T-helper 1 cell treated with Interleukin-12 subunit alpha and Interleukin-12 subunit beta and Interleukin-4 antibody, amounts not matched to agents 30 ng/mL and 1 ng/mL, for 36 hours (primary cell): Measurements from ENCODE around the gene CYTH2. TPM values are rescaled to one million over a fixed set of nuclear protein-coding genes. Genes with fewer than 3 reads are reported as not detected.
"Not testable (repeated sequence)": the region's sequence is repeated elsewhere in the genome, so short reads cannot be mapped to it uniquely, and the experiment has no call there.

Experiments
- intact Hi-C: fragments of 100-400 bp; cut with micrococcal nuclease; formaldehyde crosslinking; loops from one replicate; pipeline ENCODE4 v1.15.1; 2024
- total RNA-seq: library from RNA; stranded (reverse); gene quantifications from 2 replicates; pipeline ENCODE4 v1.2.3, GENCODE V29; 2022

CYTH2 gene
- total RNA-seq, 1 donor from 2014 or later, result 49.0 TPM

DNA sequence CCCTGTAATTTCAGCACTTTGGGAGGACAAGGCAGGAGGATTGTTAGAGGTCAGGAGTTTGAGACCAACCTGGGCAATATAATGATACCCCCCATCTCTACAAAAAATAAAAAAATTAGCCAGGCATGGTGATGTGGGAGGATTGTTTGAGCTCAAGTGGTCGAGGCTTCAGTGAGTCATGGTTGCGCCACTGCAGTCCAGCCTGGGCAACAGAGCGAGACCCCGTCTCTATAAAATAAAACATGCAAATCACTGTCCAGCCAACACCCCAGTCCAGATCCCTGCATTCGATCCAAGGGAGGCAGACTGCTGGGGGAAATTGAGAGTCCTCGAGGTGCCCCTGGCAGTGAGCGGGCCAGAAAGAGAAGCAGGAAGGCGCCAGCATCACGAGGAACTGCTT, 7.0 kb downstream of the CYTH2 start:
- intact Hi-C loops, result no loop called here

DNA sequence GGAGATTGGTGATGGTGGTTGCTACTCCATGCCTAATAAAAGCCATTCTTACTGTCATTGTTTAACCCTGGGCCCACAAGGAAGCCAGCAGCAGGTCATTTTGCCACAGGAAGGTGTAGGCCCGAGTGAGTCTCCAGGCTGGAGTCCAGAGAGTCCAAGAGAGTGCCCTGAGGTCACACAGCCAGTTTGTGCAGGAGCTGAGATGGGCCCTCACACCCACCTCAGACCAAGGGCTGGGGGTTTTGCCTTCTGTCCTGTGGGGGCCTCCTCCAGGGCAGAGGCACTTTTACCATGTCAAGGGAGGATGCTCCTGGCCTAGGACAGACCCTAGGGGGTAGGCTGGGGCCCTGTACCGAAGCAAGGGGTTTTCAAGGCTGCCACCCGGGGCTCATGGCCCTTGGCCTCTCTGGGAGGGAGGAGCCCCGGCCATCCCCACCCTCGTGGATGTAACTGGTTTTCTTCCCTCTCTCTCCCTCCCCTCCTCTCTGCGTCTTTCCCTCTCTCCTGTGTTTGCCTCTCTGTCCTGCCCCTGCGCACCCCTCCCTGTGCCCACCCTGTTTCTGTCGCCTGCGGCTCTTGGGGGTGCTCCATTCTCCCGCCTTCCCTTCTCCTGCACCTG, 8.0 kb downstream of the CYTH2 start:
- intact Hi-C loops, result no loop called here

DNA sequence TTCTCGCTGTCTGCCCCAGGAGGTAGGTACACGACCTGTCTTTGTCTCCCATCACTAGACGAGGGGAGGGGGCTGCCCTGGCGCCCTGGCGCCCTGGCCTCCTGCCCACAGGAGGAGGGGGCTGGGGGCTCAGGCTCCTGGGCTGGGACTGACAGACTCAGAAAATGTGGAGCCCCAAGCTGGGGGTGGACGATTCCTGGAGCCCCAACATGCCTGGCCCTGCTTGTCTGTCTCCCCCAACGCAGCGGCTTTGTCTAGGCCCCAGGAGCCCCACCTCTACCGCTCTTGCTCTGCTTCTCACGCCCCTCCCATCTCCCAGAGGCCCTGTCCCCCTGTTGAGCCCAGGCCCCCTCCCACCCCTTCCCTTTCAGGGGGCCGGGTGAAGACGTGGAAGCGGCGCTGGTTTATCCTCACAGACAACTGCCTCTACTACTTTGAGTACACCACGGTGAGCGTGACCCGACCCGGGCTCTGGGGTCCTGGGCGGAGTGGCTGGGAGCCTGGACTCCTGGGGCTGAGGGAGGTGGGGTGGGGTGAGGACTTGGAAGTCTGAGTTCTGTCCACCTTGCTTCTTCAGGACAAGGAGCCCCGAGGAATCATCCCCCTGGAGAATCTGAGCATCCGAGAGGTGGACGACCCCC, 8.6 kb downstream of the CYTH2 start:
- intact Hi-C loops, result no loop called here

DNA sequence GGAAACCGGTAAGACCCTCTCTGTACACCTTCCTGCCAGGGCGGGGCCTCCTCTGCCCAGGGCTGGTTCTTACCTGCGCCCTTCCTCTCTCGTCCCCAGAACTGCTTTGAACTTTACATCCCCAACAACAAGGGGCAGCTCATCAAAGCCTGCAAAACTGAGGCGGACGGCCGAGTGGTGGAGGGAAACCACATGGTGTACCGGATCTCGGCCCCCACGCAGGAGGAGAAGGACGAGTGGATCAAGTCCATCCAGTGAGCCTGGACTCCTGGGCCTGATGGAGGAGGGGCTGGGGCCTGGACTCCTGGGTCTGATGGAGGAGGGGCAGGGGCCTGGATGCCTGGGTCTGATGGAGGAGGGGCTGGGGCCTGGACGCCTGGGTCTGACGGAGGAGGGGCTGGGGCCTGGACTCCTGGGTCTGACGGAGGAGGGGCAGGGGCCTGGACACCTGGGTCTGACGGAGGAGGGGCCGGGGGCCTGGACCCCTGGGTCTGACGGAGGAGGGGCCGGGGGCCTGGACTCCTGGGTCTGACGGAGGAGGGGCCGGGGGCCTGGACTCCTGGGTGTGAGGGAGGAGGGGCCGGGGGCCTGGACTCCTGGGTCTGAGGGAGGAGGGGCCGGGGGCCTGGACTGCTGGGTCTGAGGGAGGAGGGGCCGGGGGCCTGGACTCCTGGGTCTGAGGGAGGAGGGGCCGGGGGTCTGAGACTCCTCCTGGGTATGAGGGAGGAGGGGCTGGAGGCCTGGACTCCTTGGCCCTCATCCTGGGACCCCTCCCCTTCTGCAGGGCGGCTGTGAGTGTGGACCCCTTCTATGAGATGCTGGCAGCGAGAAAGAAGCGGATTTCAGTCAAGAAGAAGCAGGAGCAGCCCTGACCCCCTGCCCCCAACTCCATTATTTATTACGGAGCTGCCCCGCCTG, 9.4 kb downstream of the CYTH2 start:
- intact Hi-C loops, result no loop called here

DNA sequence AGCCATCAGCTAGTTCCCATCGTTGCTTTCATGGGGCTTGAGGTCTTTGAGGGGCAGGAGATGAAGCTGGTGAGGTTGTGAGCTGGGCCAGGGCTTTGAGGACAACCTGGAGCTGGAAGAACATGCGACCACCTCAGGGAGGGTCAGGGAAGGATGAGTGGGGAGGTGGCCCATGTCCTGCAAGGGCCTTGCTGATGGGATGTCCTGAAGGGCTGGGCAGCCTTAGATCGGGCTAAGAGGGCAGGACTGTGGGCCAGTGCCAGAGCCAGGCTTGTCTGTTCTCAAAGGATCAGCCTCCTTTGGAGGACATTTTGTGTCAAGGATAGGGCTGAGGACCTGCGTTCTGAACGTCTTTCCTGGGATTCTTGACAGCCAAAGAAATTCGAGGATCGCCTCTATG, 10.5 kb downstream of the CYTH2 start:
- intact Hi-C loops, result loop anchor here (1.0 kb wide), 1 partner anchor 10 kb away; the partner anchor contains the start of gene CYTH2

DNA sequence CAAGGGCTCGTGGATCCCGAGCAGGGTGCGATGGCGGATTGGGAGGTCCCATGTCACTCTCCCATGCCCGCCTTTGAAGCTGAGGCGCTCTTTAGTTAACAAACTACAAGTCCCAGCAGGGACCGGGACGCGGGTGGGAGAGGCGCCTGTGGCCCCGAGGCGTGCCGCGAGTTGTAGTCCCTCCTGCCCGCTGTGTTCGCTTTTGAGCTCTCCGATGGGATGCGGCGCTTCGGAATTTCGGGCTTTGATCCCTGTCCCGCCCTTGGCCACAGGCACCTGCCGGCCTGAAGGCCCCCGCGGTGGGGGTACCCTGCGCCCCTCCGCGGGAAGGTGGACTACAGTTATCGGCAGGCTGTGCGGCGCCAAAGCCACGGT, 11.0 kb downstream of the CYTH2 start:
- intact Hi-C loops, result loop anchor here (1.0 kb wide), 1 partner anchor 11 kb away; the partner anchor contains the start of gene CYTH2

DNA sequence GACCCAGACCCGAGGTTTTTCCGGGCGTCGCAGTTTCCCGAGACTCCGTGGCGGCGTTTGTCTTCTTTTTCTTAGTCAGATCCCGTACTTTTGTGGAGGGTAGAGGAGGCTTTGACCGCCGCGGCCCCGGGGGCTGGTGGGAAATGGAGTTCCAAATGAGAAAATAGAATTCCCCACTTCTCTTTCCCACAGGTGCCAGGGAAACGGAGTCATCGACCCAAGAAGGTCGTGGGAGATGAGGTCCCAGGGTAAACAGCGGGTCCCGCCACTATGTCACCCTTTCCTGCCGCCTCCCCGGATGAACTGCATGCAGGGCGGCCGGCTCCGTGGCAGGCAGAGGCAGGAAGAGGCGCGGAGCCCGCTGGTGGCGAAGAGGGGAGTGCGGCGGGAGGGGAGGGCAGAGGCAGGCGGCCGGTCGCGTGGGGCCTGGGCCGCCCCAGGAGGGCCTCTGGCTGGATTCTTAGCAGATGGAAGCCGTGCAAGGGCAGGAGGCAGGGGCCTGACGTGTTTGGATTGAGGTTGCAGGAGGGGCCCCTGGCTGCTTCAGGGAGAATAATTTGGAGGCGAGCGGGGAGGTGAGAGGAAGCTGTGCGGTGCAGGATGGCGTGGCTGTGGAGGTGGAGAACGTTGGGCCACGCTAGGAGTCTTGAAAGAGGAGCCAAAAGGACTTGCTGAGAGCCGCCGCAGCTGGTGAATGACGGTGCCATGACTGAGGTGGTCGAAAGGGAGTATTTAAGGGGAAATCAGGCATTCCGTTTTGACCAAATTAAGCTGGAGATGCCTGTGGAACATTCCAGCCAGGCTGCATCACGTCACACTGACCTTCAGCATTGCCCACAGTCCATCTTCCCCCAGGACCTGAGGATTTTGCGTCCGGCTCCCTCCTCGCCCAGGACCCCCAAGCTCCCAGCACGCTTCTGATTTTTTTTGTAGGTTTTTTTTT, 11.7 kb downstream of the CYTH2 start:
- intact Hi-C loops, result loop anchor here (1.0 kb wide), 1 partner anchor 12 kb away; the partner anchor contains the start of gene CYTH2

DNA sequence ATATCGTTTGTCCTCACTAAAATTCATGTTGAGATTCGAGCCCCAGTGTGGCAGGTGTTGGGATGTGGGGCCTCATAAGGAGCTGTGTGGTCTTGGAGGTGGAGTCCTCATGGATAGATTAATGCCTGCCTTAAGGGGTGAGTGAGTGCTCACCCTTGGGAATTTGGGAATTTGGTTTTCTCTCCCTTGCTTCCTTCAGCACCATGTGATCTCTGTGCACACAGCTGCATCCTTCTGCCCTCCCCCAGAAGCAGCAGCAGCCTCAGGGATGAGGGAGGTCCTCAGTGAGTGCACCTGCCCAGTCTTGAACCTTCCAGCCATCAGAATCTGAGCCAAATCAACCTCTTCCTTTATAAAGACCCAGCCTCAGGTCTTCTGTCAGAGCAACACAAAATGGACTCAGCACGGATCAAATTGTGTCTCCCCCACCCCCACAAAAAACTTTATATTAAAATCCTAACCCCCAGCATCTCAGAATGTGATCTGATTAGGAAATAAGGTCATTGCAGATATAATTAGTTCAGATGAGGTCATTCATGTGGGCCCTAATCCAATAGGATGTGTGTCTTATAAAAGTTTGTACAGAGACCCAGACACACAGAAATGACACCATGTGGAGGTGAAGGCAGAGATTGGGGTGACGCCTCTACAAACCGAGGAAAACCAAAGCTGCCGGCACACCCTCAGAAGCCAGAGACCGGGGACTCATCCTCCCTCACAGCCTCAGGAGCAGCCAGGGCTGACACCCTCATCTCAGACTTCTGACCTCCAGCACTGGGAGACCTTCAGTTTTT, 12.9 kb downstream of the CYTH2 start:
- intact Hi-C loops, result no loop called here

DNA sequence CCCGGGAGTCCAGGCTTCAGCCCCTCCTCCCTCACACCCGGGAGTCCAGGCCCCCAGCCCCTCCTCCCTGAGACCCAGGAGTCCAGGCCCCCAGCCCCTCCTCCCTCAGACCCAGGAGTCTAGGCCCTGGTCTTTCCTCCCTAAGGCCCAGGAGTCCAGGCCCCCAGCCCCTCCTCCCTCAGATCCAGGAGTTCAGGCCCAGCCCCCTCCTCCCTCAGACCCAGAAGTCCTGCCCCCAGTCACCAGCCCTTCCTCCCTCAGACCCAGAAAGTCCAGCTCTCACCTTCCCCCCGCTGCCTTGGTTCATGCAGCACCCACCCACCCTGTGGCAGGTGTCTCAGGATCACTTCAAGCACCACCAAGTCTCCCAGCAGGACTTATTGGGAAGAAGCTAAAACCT, 14.1 kb downstream of the CYTH2 start:
- intact Hi-C loops, result no loop called here

DNA sequence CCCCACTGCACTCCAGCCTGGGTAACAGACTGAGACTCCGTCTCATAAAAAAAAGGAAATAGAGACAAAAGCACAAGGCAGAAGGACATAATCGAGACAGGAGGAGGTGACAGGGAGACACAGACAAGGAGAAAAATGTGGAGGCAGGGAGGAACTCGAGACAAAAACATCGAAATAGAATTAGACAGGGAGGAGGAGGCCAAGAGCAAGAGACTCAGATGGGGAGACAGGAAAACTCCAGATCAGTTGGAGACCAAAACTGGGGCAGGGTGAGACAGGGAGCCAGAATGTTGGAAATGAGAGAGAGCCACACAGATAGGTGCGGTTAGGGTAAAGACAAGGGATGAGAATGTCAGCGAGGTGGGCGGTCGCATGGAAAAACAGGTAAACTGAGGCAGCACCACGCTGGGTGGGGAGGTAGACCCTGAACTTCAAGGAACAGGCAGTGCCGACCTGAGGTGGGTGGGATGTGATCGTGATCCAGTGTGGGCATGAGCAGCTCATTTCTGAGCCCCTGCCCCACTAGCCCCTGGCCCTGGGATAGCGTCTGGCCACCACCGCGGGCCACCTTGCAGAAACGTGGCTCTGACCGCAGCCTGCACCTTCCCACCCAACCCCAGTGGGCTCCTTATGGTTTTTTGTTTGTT, 15.2 kb downstream of the CYTH2 start:
- intact Hi-C loops, result no loop called here

DNA sequence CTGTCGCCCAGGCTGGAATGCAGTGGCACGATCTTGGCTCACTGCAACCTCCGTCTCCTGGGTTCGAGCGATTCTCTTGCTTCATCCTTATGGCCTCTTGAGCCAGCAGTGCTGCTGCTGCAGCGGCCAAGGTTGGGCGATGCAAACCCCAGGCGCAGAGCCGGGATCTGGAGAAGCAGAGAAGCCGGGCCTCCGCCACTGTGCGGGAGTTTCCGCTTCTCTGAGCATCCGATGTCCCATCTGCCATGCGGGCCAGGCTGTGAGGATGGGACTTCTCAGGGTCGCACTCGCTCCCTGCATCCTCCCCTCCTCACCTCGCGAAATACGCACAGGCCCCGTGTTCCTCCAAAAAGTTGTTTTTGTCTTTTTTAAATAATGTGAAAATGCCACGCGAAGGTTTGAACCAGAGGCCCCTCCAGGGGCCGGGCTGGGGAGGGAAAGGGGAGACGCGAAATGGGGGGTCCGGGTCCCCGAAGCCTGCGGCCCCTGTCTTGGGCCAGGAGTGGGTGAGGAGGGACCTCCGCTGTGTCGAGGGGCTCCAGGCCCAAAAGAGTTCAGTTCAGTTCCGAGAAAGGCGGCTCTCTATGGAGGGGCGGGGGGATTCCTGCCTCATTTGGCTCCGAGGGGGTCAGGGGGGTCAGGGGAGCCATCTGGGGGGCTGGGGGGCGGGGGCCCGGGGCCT, 15.9 kb downstream of the CYTH2 start:
- intact Hi-C loops, result no loop called here

DNA sequence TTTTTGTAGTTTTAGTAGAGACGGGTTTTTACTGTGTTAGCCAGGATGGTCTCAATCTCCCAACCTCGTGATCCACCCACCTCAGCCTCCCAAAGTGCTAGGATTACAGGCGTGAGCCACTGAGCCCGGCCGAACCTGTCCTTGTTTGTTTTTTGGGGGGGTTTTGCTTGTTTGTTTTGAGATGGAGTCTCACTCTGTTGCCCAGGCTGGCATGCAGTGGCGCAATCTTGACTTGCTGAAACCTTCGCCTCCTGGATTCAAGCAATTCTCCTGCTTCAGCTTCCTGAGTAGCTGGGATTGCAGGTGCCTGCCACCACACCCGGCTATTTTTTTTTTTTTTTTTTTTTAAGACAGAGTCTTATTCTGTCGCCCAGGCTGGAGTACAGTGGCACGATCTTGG, 17.5 kb downstream of the CYTH2 start:
- intact Hi-C loops, result not testable (repeated sequence)

DNA sequence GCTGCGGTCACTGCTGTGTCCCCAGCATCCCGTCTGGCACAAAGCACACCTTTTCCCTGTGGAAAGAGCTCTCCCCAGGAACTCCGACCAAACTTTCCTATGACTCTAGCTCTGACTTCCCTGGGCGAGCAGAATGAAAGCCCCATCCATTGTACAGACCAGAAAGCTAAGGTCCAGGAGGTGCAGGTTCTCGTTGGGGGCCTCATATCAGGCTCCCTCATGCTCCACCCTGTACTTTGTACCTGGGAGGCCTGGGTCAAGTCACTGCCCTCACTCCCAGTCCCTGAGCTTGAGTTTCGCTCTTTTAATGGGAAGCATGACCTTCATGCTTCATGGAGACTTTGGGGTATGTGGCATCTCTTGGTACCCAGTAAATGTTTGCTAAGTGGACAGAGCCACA, 18.4 kb downstream of the CYTH2 start:
- intact Hi-C loops, result no loop called here

DNA sequence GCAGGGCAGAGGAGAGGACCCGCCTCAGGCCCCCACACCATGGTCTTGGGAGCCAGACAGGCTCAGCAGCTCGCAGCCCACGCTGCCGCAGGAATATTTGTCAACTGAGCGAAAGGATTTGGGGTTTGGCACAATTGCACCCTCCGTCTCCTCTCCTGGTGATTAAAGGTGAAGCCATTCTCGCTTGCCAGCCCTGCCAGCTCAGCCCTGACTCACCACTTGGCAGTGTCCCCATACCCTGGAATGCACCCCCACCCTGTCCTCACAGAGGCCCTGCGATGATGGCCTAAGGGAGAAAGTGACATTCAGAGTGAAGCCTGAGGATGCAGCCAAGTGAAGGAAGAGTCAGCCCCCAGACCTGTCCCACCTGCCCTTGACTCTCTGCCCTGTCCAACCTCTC, 18.8 kb downstream of the CYTH2 start:
- intact Hi-C loops, result no loop called here

DNA sequence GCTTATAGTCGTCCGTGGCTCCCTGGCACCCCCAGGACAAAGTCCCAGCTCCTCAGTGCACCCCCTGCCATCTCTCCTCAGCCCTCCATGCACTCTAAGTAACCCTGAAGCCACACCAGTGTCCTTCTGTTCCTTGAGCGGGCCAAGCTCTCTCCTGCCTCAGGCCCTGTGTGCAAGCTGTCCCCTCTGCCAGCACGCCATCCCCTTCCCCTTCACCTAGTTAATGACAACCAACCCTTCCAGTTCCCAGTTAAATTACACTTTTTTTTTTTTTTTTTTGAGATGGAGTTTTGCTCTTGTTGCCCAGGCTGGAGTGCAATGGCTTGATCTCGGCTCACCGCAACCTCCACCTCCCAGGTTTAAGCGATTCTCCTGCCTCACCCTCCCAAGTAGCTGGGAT, 19.3 kb downstream of the CYTH2 start:
- intact Hi-C loops, result not testable (repeated sequence)

DNA sequence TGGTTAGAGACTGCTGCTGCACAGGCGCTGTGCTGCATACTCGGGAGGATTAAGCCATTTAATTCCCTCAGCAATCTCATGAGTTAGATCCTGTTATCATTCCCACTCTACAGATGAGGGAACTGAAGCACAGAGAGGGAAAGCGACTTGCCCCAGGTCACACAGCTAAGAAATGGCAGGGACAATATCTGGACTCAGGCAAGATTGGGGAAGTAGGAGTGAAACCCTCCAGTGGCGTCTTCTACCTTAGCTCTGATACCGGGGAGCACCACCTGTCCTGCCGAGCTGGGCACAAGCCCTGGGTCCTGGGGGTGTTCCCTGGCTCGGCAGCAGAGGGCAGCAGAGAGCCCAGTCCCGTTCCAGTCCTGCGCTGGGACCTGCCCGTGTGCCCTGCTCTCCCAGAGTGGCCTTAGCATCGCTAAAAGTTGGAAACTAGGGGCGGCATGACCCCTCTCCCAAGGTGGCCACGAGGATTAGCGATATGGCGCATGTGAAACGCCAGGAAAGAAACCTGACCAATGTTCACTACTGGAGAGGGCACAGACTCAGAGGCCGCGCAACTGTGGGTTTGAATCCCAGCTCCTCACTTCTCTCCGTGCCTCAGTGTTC, 20.5 kb downstream of the CYTH2 start:
- intact Hi-C loops, result loop anchor here (1.0 to 5.0 kb wide), 4 partner anchors 95 to 1388 kb away; partner anchors contain the start of genes AKT1S1, INAFM1 and TBC1D17

DNA sequence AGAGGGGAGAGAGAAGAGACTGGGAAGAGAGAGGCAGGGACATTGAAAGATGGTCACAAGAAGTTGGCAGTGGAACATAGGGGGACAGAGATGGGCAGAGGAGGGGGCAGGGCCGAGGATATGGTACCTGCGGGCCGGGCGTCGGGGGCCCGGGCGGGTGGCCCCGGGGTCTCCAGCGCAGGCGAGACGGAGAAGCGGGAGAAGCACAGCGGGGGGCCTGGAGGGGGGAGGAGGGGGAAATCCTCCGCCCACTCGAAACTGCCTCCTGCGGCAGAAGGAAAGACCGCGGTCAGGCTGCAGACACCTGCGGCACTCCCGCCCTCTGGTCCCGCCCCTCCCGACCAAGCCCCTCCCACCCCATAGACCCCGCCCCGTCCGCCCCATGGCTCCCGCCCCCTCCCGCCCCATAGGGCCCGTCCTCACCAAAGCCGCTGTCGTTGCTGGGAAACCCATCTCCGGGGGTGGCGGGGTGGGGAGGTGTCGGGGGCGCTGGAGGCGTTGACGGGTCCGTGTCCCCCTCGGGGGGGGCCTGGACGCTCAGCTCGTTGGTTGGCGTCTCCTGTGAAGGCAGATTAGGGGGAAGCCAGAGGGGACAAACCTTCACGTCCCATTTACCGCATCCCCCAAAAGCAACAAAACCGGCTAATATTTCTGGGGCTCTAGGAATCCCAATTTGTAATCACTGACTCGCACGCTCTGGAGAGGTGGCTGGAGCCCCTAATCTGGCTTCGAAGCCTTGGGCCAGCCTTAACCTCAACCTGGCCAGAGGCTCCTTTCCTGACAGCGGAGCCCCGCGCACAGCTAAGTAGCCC, 22.0 kb downstream of the CYTH2 start:
- intact Hi-C loops, result loop anchor here (5.0 kb wide), 3 partner anchors 221 to 1386 kb away; partner anchors contain the start of genes AKT1S1, INAFM1 and TBC1D17

DNA sequence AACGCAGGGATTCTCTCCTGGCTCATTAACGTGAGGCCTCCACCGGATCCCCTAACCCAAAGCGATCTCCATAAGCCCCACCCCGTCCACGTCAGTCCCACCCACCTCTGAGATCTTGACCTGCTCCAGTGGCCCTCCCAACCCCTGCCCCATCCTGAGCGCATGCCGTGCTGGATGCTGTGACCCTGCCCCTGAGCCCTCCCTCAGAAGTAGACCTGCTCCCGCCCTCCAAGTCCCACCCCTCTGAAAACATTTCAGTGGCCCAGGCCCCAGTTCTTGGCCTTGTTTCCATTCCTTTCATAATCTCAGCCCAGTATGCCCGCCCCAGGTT, 22.6 kb downstream of the CYTH2 start:
- intact Hi-C loops, result loop anchor here (2.0 to 5.0 kb wide), 7 partner anchors 101 to 1386 kb away; partner anchors contain the start of genes AKT1S1, INAFM1, KDELR1 and RASIP1
